WTC11 (cell line): ENCODE measurements around the gene PRLR.

ENCODE experiments used
- ATF1 ChIP-seq: sonication (generic); formaldehyde crosslinking; IDR thresholded peaks from 2 replicates; pipeline ENCODE4 v1.8.1; 2023; ENCODE audit warnings: mild to moderate bottlenecking, moderate library complexity, missing genetic modification reagents
- CREM ChIP-seq: sonication (generic); formaldehyde crosslinking; IDR thresholded peaks from 2 replicates; pipeline ENCODE4 v1.8.1; 2022; ENCODE audit warnings: mild to moderate bottlenecking, missing genetic modification reagents, moderate library complexity
- HMGA2 ChIP-seq: fragments of 250-450 bp; sonication (Bioruptor Pico); IDR thresholded peaks from 2 replicates; pipeline ENCODE4 v1.4.0; 2021; ENCODE audit warnings: mild to moderate bottlenecking, moderate library complexity
- MAX ChIP-seq: sonication (generic); formaldehyde crosslinking; IDR thresholded peaks from 2 replicates; pipeline ENCODE4 v1.8.0; 2022; ENCODE audit warnings: mild to moderate bottlenecking, missing genetic modification reagents
- ZNF317 ChIP-seq: sonication (generic); formaldehyde crosslinking; IDR thresholded peaks from 2 replicates; pipeline ENCODE4 v1.8.1; 2023; ENCODE audit warnings: low read depth, mild to moderate bottlenecking, moderate library complexity, missing genetic modification reagents, borderline replicate concordance
- TF ChIP-seq, protein P1 (sequence below): fragments of 200-600 bp; IDR thresholded peaks from 2 replicates; pipeline ENCODE4 v1.8.0; 2022; ENCODE audit warnings: antibody characterized with exemption

DNA sequence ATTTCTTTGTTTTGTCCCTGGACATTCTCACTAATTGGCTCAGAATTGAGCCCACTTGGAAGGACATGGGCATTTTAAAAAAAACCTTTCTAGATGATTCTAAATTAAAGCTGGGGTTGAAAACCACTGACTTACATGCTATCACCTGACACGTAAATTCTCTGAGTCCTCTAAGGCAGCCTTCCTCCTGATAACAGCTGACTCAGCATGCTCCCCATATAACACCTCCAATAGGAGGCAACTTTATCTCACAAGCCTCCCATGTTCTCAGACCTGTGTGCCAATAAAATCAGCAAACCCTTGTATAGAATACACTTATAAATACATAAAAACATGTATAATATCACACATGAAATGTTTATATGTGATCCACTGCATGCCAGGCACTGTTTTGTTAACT is 133.4 kb downstream of the PRLR start:
- TF ChIP-seq, protein P1, sequence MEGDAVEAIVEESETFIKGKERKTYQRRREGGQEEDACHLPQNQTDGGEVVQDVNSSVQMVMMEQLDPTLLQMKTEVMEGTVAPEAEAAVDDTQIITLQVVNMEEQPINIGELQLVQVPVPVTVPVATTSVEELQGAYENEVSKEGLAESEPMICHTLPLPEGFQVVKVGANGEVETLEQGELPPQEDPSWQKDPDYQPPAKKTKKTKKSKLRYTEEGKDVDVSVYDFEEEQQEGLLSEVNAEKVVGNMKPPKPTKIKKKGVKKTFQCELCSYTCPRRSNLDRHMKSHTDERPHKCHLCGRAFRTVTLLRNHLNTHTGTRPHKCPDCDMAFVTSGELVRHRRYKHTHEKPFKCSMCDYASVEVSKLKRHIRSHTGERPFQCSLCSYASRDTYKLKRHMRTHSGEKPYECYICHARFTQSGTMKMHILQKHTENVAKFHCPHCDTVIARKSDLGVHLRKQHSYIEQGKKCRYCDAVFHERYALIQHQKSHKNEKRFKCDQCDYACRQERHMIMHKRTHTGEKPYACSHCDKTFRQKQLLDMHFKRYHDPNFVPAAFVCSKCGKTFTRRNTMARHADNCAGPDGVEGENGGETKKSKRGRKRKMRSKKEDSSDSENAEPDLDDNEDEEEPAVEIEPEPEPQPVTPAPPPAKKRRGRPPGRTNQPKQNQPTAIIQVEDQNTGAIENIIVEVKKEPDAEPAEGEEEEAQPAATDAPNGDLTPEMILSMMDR: no peak
- TF ChIP-seq ATF1 (CRISPR knock-in tag) (no peak), ZNF317 (no peak), CREM (CRISPR knock-in tag) (no peak), MAX (CRISPR knock-in tag) (no peak), HMGA2 (CRISPR knock-in tag) (no peak)
